Measurements from ENCODE around the gene AKAP13. TPM values are rescaled to one million over a fixed set of nuclear protein-coding genes. Genes with fewer than 3 reads are reported as not detected.
"Not testable (repeated sequence)": the region's sequence is repeated elsewhere in the genome, so short reads cannot be mapped to it uniquely, and the experiment has no call there.

Gene AKAP13
- polyA plus RNA-seq, 1 donor from 2014 or later, result 152 TPM

GRCh38 chr15:85530079-85530478 lies 149.7 kb downstream of the AKAP13 start:
- peaks cover 61 to 73% (median 66%) of the 10 kb centered on the region in 3 donors for H3K4me1 Mint-ChIP-seq
- no peak overlapping the region for H3K4me3 Mint-ChIP-seq
- H3K27me3 Mint-ChIP-seq, result no peaks in the 10 kb centered on the region
- peak overlapping the region in 2 of 3 donors; percentile 33 to 78 for H3K27ac Mint-ChIP-seq
- peaks cover 14% of the 10 kb centered on the region for H3K36me3 Mint-ChIP-seq
- H3K9me3 Mint-ChIP-seq, result no peaks in the 10 kb centered on the region

- no peaks in the 10 kb centered on the region for H3K27me3 Mint-ChIP-seq
- peak overlapping the region in 2 of 3 donors; percentile 14 to 96 for H3K27ac Mint-ChIP-seq
- no peaks in the 10 kb centered on the region for H3K9me3 Mint-ChIP-seq
- no peak overlapping the region for H3K4me3 Mint-ChIP-seq
- H3K4me1 Mint-ChIP-seq, result peaks cover 60 to 74% (median 63%) of the 10 kb centered on the region in 3 donors
- peaks cover 16% of the 10 kb centered on the region for H3K36me3 Mint-ChIP-seq
These were observed 150.7 kb downstream of the AKAP13 start for GRCh38 chr15:85531083-85531482.

GRCh38 chr15:85532689-85533088 lies 152.3 kb downstream of the AKAP13 start:
- Mint-ChIP-seq H3K27ac (peak overlapping the region; percentile 46 to 96 (median 59)), H3K36me3 (peaks cover 15% of the 10 kb centered on the region), H3K27me3 (no peaks in the 10 kb centered on the region), H3K4me3 (peak overlapping the region in 1 of 4 donors; percentile 6), H3K4me1 (peaks cover 60 to 69% (median 65%) of the 10 kb centered on the region in 3 donors), H3K9me3 (no peaks in the 10 kb centered on the region)

GRCh38 chr15:85534031-85534430 lies 153.6 kb downstream of the AKAP13 start:
- no peaks in the 10 kb centered on the region for H3K27me3 Mint-ChIP-seq
- peaks cover 12% of the 10 kb centered on the region for H3K36me3 Mint-ChIP-seq
- peaks cover 59 to 65% (median 62%) of the 10 kb centered on the region in 3 donors for H3K4me1 Mint-ChIP-seq
- peak overlapping the region; percentile 59 to 96 (median 95) for H3K27ac Mint-ChIP-seq
- H3K9me3 Mint-ChIP-seq, result no peaks in the 10 kb centered on the region
- peak overlapping the region; percentile 43 to 84 (median 68) for H3K4me3 Mint-ChIP-seq

- H3K27me3 Mint-ChIP-seq, result not testable (repeated sequence)
These were observed 155.3 kb downstream of the AKAP13 start for GRCh38 chr15:85535533-85536330.

GRCh38 chr15:85536341-85536740 lies 155.9 kb downstream of the AKAP13 start:
- peak overlapping the region; percentile 59 to 96 (median 95) for H3K27ac Mint-ChIP-seq
- peak overlapping the region in 3 of 4 donors; percentile 63 to 87 (median 84) for H3K4me3 Mint-ChIP-seq
- peaks cover 74 to 80% (median 74%) of the 10 kb centered on the region in 3 donors for H3K4me1 Mint-ChIP-seq
- peaks cover 15% of the 10 kb centered on the region for H3K36me3 Mint-ChIP-seq
- no peaks in the 10 kb centered on the region for H3K27me3 Mint-ChIP-seq
- no peaks in the 10 kb centered on the region for H3K9me3 Mint-ChIP-seq

More at GRCh38 chr15:85535533-85536330, 155.3 kb downstream of the AKAP13 start:
- not testable (repeated sequence) for H3K9me3 Mint-ChIP-seq
- Mint-ChIP-seq H3K4me1 (peaks cover 71 to 79% (median 73%) of the 10 kb centered on the region in 3 donors), H3K4me3 (peak overlapping the region; percentile 19 to 87 (median 74)), H3K36me3 (peaks cover 15% of the 10 kb centered on the region), H3K27ac (peak overlapping the region; percentile 59 to 96 (median 95))

GRCh38 chr15:85539491-85539890 lies 159.1 kb downstream of the AKAP13 start:
- Mint-ChIP-seq H3K9me3 (no peaks in the 10 kb centered on the region), H3K4me3 (peak overlapping the region; percentile 15 to 78 (median 42)), H3K36me3 (peaks cover 15% of the 10 kb centered on the region)

GRCh38 chr15:85540085-85540797 lies 159.8 kb downstream of the AKAP13 start:
- H3K27me3 Mint-ChIP-seq, result no peaks in the 10 kb centered on the region
- peaks cover 66 to 76% (median 74%) of the 10 kb centered on the region in 3 donors for H3K4me1 Mint-ChIP-seq
- H3K9me3 Mint-ChIP-seq, result no peaks in the 10 kb centered on the region
- peak overlapping the region; percentile 18 to 83 (median 71) for H3K27ac Mint-ChIP-seq
- peak overlapping the region in 3 of 4 donors; percentile 12 to 78 (median 59) for H3K4me3 Mint-ChIP-seq
- peaks cover 16% of the 10 kb centered on the region for H3K36me3 Mint-ChIP-seq

More at GRCh38 chr15:85539491-85539890, 159.1 kb downstream of the AKAP13 start:
- Mint-ChIP-seq H3K4me1 (peaks cover 71 to 80% (median 75%) of the 10 kb centered on the region in 3 donors), H3K27ac (peak overlapping the region; percentile 50 to 83 (median 71)), H3K27me3 (no peaks in the 10 kb centered on the region)

GRCh38 chr15:85541744-85542143 lies 161.3 kb downstream of the AKAP13 start:
- Mint-ChIP-seq H3K27ac (peak overlapping the region in 2 of 3 donors; percentile 29 to 65), H3K27me3 (no peaks in the 10 kb centered on the region), H3K4me1 (peaks cover 54 to 71% (median 67%) of the 10 kb centered on the region in 3 donors), H3K36me3 (peaks cover 11% of the 10 kb centered on the region), H3K4me3 (peak overlapping the region in 1 of 4 donors; percentile 25), H3K9me3 (no peaks in the 10 kb centered on the region)

GRCh38 chr15:85542488-85542887 lies 162.1 kb downstream of the AKAP13 start:
- Mint-ChIP-seq H3K36me3 (peaks cover 11% of the 10 kb centered on the region), H3K4me3 (peak overlapping the region in 3 of 4 donors; percentile 12 to 59 (median 48)), H3K9me3 (no peaks in the 10 kb centered on the region), H3K27me3 (no peaks in the 10 kb centered on the region), H3K27ac (peak overlapping the region; percentile 18 to 94 (median 75)), H3K4me1 (peaks cover 50 to 71% (median 70%) of the 10 kb centered on the region in 3 donors)

GRCh38 chr15:85542895-85543331 lies 162.5 kb downstream of the AKAP13 start:
- no peaks in the 10 kb centered on the region for H3K27me3 Mint-ChIP-seq
- no peaks in the 10 kb centered on the region for H3K9me3 Mint-ChIP-seq
- H3K36me3 Mint-ChIP-seq, result peaks cover 11% of the 10 kb centered on the region
- H3K27ac Mint-ChIP-seq, result peak overlapping the region; percentile 18 to 94 (median 75)
- peaks cover 46 to 75% (median 70%) of the 10 kb centered on the region in 3 donors for H3K4me1 Mint-ChIP-seq
- H3K4me3 Mint-ChIP-seq, result peak overlapping the region in 3 of 4 donors; percentile 12 to 59 (median 48)

- peak overlapping the region in 2 of 3 donors; percentile 75 to 94 for H3K27ac Mint-ChIP-seq
- peak overlapping the region in 3 of 4 donors; percentile 41 to 84 (median 54) for H3K4me3 Mint-ChIP-seq
- no peaks in the 10 kb centered on the region for H3K9me3 Mint-ChIP-seq
- no peaks in the 10 kb centered on the region for H3K27me3 Mint-ChIP-seq
- peaks cover 45 to 76% (median 68%) of the 10 kb centered on the region in 3 donors for H3K4me1 Mint-ChIP-seq
- peaks cover 11% of the 10 kb centered on the region for H3K36me3 Mint-ChIP-seq
These were observed 163.3 kb downstream of the AKAP13 start for GRCh38 chr15:85543741-85544155.

- peak overlapping the region; percentile 7 to 94 (median 72) for H3K27ac Mint-ChIP-seq
- peaks cover 10% of the 10 kb centered on the region for H3K36me3 Mint-ChIP-seq
- H3K4me1 Mint-ChIP-seq, result peaks cover 34 to 64% (median 58%) of the 10 kb centered on the region in 3 donors
- H3K27me3 Mint-ChIP-seq, result no peaks in the 10 kb centered on the region
- no peak overlapping the region for H3K4me3 Mint-ChIP-seq
- H3K9me3 Mint-ChIP-seq, result no peaks in the 10 kb centered on the region
These were observed 164.8 kb downstream of the AKAP13 start for GRCh38 chr15:85545185-85545584.

GRCh38 chr15:85545752-85546151 lies 165.3 kb downstream of the AKAP13 start:
- peaks cover 29 to 59% (median 52%) of the 10 kb centered on the region in 3 donors for H3K4me1 Mint-ChIP-seq
- no peaks in the 10 kb centered on the region for H3K27me3 Mint-ChIP-seq
- H3K36me3 Mint-ChIP-seq, result peaks cover 6% of the 10 kb centered on the region
- H3K27ac Mint-ChIP-seq, result peak overlapping the region; percentile 72 to 94 (median 72)
- H3K4me3 Mint-ChIP-seq, result no peak overlapping the region
- no peaks in the 10 kb centered on the region for H3K9me3 Mint-ChIP-seq
